Coronary artery (tissue), 2 donors: Measurements from ENCODE around the gene NADK.

Experiments used
- DNase-seq: peaks from one replicate; pipeline ENCODE4 v3.0.0-alpha.2; 2017; ENCODE audit warnings: low spot score
- H3K27ac ChIP-seq, 2 donors: fragments of 200-600 bp; sonication (generic); one replicate each; pipeline ENCODE4 v1.5.1; 2016 to 2019
- H3K4me3 ChIP-seq: fragments of 200-600 bp; sonication (generic); 2 replicates; pipeline ENCODE4 v1.5.1; 2016; ENCODE audit warnings: mild to moderate bottlenecking, moderate library complexity
- TF ChIP-seq, protein P1 (sequence below): fragments of 200-600 bp; sonication (generic); IDR thresholded peaks from one replicate; pipeline ENCODE4 v1.5.1; 2019; ENCODE audit warnings: antibody characterized with exemption

NADK gene

DNA sequence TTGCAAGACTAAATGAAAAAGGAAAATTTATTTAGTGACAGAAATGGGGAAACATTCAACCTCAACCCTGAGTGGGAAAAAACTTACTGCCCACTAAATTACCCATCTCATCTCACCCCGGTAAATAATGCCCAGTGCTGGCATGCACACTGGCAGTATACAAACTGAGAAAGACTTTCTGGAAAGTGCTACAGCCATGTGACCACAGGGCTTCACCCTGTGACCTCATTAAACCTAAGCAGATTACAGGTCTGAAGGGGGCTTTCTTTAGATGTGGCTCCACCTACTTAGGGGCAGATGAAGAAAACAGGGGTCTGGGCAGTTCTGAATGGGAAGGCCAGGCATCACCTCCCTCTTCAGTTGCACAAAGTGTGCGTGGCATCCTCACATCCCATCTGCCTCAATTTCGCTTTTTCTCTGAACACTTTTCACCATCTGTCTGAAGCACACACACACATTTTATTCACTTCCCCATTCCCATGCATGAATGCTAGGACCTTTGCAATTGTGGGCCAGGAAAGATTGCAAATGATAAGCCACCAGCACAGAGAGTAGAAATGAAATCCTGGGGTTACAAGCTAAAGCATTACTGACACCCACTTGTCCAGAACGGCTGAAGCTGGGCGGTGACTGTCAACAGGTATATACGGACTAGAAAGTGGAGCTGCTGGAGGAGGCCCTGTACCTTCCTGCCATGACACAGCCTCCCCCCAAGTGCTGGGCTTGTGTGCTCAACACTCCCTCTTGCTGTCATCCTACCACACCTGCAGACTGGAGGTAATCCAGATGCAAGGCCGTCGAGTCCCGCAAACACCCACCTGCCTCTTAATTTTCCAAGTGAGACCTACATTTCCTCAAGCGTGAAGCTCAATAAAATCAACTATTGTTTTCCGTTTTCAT is 2.7 kb downstream of the NADK start:
- H3K4me3 ChIP-seq: peak overlapping the region; percentile 80
- DNase-seq: no peak

DNA sequence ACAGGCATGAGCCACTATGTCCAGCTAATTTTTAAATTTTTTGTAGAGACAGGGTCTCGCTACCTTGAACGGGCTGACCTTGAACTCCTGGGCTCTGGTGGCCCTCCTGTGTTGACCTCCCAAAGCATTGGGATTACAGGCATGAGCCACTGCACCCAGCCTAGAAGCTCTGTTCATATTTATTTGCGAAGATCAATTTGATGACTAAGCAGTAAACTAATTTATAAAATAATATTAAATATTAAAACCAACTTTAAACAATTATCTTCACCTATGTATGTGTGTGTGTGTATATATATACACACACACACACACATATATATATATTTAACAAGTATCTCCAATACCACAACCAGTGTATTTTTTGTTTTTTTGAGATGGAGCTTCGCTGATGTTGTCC is 4.4 kb downstream of the NADK start:
- TF ChIP-seq, protein P1, sequence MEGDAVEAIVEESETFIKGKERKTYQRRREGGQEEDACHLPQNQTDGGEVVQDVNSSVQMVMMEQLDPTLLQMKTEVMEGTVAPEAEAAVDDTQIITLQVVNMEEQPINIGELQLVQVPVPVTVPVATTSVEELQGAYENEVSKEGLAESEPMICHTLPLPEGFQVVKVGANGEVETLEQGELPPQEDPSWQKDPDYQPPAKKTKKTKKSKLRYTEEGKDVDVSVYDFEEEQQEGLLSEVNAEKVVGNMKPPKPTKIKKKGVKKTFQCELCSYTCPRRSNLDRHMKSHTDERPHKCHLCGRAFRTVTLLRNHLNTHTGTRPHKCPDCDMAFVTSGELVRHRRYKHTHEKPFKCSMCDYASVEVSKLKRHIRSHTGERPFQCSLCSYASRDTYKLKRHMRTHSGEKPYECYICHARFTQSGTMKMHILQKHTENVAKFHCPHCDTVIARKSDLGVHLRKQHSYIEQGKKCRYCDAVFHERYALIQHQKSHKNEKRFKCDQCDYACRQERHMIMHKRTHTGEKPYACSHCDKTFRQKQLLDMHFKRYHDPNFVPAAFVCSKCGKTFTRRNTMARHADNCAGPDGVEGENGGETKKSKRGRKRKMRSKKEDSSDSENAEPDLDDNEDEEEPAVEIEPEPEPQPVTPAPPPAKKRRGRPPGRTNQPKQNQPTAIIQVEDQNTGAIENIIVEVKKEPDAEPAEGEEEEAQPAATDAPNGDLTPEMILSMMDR: no peak
- no peak for DNase-seq
- Histone ChIP-seq H3K4me3 (no peak overlapping the region), H3K27ac (no peak overlapping the region)

More for the DNA sequence above, 2.7 kb downstream of the NADK start:
- peak overlapping the region; percentile 78 to 93 for H3K27ac ChIP-seq
- TF ChIP-seq, protein P1: no peak

- H3K27ac ChIP-seq: no peak overlapping the region
- TF ChIP-seq, protein P1: no peak
- DNase-seq: no peak
- H3K4me3 ChIP-seq: no peak overlapping the region
These were observed 7.2 kb downstream of the NADK start for GRCh38 chr1:1771096-1771495.

- H3K27ac ChIP-seq: no peak overlapping the region
- no peak for DNase-seq
- TF ChIP-seq, protein P1: no peak
- H3K4me3 ChIP-seq: no peak overlapping the region
These were observed 8.2 kb downstream of the NADK start for GRCh38 chr1:1770102-1770501.

DNA sequence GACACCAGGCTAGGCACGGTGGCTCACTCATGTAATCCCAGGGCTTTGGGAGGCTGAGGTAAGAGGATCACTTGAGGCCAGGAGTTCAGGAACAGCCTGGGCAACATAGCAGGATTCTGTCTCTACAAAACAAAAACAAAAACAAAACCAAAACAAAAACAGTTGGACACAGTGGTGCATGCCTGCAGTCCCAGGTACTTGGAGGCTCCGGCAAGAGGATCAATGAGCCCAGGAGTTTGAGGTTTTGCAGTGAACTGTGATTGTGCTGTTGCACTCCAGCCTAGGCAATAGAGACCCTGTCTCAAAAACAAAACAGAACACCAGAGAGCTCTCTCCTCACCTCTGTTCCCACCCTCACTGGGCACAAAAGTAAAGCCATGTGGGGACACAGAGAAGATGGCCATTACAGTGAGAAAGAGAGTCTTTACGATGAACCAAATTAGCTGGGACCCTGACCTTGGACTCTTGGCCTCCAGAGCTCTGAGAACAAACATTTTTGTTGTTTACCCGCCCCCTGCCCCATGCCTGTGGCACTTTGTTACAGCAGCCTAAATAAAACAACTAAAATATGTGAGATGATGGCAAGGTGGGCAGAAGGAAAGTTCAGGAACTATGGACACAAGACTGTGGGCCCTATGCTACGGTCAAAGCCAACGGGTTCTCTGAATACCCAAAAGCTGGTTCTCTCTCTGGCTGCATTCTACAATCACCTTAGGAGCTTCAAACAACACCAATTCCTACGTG is 9.8 kb downstream of the NADK start:
- DNase-seq: no peak
- Histone ChIP-seq H3K4me3 (no peak overlapping the region), H3K27ac (no peak overlapping the region)
- TF ChIP-seq, protein P1: no peak

DNA sequence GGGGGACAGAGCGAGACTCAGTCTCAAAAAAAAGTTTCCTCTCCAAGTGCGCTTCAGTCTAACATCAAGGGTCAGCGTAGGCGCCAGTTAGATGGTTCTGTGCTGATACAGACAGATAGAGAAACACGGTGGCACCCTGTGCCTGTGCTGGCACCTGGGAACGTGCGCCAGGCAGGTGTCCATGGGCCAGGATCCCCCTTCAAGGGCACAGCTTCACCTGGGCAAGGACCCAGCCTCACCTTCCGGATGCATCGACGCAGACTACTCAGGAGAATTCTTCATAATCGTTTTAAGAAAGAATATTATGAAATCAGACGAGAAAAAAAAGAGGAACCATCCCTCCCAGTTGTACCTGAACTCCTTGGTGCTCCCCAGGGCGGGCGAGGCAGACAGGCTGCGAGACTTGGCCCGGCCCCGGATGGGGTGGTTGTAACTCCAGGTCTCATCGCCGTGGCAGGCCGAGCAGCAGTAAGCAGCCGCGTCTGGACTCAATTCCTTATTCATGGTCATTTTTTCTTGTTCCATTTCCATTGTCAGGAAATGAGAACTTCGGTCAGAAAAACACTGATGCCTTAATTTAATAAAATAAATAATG is 13.3 kb downstream of the NADK start:
- Histone ChIP-seq H3K27ac (no peak overlapping the region), H3K4me3 (no peak overlapping the region)
- DNase-seq: no peak
- TF ChIP-seq, protein P1: no peak
